Ishikawa (cell line): ENCODE measurements around the gene RBMS3.

Experiments
- CEBPB ChIP-seq: IDR thresholded peaks from 2 replicates; pipeline ENCODE4 v1.6.1; 2012
- CREB1 ChIP-seq: IDR thresholded peaks from 2 replicates; pipeline ENCODE4 v1.6.1; 2012; ENCODE audit warnings: low read depth
- EGR1 ChIP-seq: IDR thresholded peaks from 2 replicates; pipeline ENCODE4 v1.6.1; 2012
- EP300 ChIP-seq: IDR thresholded peaks from 2 replicates; pipeline ENCODE4 v1.6.1; 2012; ENCODE audit warnings: borderline replicate concordance
- FOXM1 ChIP-seq: IDR thresholded peaks from 2 replicates; pipeline ENCODE4 v1.6.1; 2012; ENCODE audit warnings: low read depth, borderline replicate concordance
- NFIC ChIP-seq: IDR thresholded peaks from 2 replicates; pipeline ENCODE4 v1.6.1; 2012
- RAD21 ChIP-seq: IDR thresholded peaks from 2 replicates; pipeline ENCODE4 v1.6.1; 2012; ENCODE audit warnings: low read depth
- TAF1 ChIP-seq: IDR thresholded peaks from 2 replicates; pipeline ENCODE4 v1.6.1; 2012; ENCODE audit warnings: low read depth, mild to moderate bottlenecking
- TCF12 ChIP-seq: IDR thresholded peaks from 2 replicates; pipeline ENCODE4 v1.6.1; 2012; ENCODE audit warnings: low read depth
- TEAD4 ChIP-seq: IDR thresholded peaks from 2 replicates; pipeline ENCODE4 v1.6.1; 2012
- YY1 ChIP-seq: IDR thresholded peaks from 2 replicates; pipeline ENCODE4 v1.6.1; 2012; ENCODE audit warnings: low read depth
- ZBTB7A ChIP-seq: IDR thresholded peaks from 2 replicates; pipeline ENCODE4 v1.6.1; 2012; ENCODE audit warnings: low read depth
- TF ChIP-seq, protein P1 (sequence below): IDR thresholded peaks from 2 replicates; pipeline ENCODE4 v1.6.1; 2012
- TF ChIP-seq, protein P2 (sequence below): IDR thresholded peaks from 2 replicates; pipeline ENCODE4 v1.6.1; 2012
- TF ChIP-seq, protein P3 (sequence below): IDR thresholded peaks from 2 replicates; pipeline ENCODE4 v1.6.1; 2012; ENCODE audit warnings: low read depth, mild to moderate bottlenecking

Gene RBMS3

DNA sequence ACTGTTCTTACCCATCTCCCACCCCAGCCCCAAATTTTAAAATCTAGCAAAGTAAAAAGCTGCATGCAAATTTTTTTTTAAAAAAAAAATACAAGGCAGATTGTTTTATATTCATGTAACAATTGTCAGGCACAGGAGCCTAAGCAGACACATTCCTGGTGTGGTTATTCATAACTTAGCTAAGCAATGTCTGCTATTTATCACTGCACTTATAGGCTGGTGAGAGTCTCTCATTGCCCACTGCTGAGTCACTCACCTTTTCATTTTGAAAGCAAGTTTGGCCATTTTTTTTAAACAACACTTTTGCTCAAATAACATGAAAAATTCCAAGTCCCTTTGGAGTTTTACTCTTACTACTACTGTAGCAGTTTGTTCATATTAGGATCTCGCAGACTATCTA lies 413.9 kb downstream of the RBMS3 start:
- TF ChIP-seq EP300 (peak; percentile 94), CREB1 (no peak), ZBTB7A (no peak), FOXM1 (peak; percentile 91), NFIC (peak; percentile 57), RAD21 (peak; percentile 33; the same call in 1 of the 2 replicates), TCF12 (peak; percentile 88), TEAD4 (peak; percentile 97), CEBPB (peak; percentile 41; the same call in 1 of the 2 replicates), TAF1 (no peak), YY1 (no peak)
- TF ChIP-seq, protein P1, sequence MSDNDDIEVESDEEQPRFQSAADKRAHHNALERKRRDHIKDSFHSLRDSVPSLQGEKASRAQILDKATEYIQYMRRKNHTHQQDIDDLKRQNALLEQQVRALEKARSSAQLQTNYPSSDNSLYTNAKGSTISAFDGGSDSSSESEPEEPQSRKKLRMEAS, result peak; percentile 28; the same call in 1 of the 2 replicates
- TF ChIP-seq, protein P2, sequence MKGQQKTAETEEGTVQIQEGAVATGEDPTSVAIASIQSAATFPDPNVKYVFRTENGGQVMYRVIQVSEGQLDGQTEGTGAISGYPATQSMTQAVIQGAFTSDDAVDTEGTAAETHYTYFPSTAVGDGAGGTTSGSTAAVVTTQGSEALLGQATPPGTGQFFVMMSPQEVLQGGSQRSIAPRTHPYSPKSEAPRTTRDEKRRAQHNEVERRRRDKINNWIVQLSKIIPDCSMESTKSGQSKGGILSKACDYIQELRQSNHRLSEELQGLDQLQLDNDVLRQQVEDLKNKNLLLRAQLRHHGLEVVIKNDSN, result no peak

DNA sequence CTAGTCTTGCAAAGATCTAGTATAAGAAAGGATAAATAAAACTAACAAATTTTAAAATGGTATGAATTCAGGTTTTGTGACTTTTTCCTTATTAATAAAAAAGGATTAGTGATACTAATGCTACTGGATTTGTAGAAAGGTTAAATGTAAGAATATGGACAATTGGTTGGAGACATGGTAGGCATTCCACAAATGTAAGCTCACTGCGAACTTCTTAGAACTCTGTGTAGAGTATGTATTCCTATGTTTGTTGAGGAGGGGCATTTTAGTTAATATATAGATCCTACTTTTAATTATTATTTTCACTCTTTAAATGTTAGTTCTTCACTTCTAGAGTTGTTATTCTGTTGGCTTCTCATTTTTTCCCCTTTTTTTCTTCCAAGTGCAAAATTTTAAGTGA lies 414.3 kb downstream of the RBMS3 start:
- TF ChIP-seq TCF12, result no peak
- TF ChIP-seq, protein P1, result no peak
- no peak for TF ChIP-seq EP300
- no peak for TF ChIP-seq TEAD4
- TF ChIP-seq FOXM1, result no peak
- TF ChIP-seq YY1, result no peak
- TF ChIP-seq, protein P2, result no peak
- TF ChIP-seq TAF1, result no peak
- TF ChIP-seq CREB1, result no peak
- no peak for TF ChIP-seq EGR1
- TF ChIP-seq RAD21, result no peak
- TF ChIP-seq, protein P3, sequence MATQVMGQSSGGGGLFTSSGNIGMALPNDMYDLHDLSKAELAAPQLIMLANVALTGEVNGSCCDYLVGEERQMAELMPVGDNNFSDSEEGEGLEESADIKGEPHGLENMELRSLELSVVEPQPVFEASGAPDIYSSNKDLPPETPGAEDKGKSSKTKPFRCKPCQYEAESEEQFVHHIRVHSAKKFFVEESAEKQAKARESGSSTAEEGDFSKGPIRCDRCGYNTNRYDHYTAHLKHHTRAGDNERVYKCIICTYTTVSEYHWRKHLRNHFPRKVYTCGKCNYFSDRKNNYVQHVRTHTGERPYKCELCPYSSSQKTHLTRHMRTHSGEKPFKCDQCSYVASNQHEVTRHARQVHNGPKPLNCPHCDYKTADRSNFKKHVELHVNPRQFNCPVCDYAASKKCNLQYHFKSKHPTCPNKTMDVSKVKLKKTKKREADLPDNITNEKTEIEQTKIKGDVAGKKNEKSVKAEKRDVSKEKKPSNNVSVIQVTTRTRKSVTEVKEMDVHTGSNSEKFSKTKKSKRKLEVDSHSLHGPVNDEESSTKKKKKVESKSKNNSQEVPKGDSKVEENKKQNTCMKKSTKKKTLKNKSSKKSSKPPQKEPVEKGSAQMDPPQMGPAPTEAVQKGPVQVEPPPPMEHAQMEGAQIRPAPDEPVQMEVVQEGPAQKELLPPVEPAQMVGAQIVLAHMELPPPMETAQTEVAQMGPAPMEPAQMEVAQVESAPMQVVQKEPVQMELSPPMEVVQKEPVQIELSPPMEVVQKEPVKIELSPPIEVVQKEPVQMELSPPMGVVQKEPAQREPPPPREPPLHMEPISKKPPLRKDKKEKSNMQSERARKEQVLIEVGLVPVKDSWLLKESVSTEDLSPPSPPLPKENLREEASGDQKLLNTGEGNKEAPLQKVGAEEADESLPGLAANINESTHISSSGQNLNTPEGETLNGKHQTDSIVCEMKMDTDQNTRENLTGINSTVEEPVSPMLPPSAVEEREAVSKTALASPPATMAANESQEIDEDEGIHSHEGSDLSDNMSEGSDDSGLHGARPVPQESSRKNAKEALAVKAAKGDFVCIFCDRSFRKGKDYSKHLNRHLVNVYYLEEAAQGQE, result no peak
- TF ChIP-seq CEBPB, result no peak
- no peak for TF ChIP-seq NFIC
- no peak for TF ChIP-seq ZBTB7A

DNA sequence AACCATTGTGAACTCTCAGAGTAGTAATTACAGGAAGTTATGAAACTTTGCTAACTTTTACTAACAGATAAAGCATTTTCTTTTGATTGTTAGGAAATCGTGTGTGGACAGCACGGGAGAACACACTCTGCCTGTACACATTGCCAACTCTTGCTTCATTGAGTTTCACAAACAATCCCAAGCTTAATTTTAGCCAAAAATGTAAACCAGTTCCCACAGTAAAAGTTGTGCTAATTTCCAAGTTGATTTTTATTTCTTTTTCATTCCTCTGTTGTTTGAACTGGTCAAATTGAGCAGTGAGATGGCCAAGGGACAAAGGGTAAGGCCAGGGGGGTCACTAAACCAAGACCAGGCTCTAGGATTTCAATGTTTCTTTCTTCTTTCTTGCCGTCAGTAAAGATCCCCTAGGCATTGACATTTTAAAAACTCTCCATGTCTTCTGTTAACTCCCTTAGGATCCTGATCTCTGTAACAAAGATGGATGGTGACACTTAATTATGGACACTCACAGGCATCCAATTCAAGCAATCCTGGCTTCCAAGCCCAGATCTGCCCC lies 414.9 kb downstream of the RBMS3 start:
- no peak for TF ChIP-seq RAD21

DNA sequence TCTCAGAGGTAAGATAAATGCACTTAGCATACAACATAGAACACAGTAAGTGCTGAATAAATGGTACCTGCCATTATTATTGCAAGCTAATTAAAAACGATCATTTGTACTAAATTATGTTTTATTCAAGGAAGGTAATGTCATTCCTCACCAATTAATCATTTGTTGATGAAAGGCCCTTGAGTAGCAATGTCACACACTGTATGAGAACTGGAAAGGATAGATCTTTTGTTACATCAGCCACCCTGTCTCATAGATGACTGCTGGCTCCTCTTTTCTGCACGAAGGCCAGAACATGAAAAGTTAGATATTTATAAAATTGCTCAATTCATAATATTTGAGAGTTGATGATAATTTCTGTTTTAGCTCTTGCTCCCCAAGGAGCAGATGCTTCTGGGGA lies 415.4 kb downstream of the RBMS3 start:
- no peak for TF ChIP-seq NFIC
- no peak for TF ChIP-seq RAD21
- no peak for TF ChIP-seq TEAD4
- TF ChIP-seq EGR1, result no peak
- no peak for TF ChIP-seq CREB1
- no peak for TF ChIP-seq FOXM1
- TF ChIP-seq TAF1, result no peak
- no peak for TF ChIP-seq YY1
- TF ChIP-seq EP300, result no peak
- TF ChIP-seq ZBTB7A, result no peak
- no peak for TF ChIP-seq CEBPB
- TF ChIP-seq, protein P3, result no peak
- TF ChIP-seq, protein P1, result no peak
- TF ChIP-seq, protein P2, result no peak
- TF ChIP-seq TCF12, result no peak

DNA sequence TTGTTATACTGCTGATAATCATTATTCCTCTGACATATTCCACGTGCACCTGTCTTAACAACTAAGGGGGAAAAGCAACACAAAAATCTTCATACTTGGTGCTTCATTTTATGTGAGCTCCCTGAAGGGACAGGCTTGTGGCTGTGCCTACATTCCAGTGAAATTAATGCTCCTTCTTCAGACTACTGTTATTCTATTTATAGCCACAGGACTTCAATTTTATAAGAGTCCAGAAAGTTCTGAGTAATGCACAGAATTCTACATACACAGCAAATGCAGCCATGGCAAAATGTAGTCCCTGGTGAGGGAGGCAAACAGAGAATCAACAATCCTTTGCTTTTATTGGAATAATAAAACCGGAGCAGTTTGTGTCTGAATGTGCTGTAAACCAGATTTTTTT lies 417.1 kb downstream of the RBMS3 start:
- TF ChIP-seq, protein P1, result no peak
- TF ChIP-seq EP300 (no peak), FOXM1 (no peak), EGR1 (no peak), RAD21 (no peak), TAF1 (no peak), TCF12 (no peak), CREB1 (no peak), YY1 (no peak)
- TF ChIP-seq, protein P3, result no peak
- TF ChIP-seq, protein P2, result no peak
